Nephron (organoid): ENCODE measurements around the gene SMURF1.
A peak's percentile ranks its signal among the peaks of the same experiment; 100 is the strongest.

Experiments
- H3K27ac Mint-ChIP-seq, 3 experiments: 2 replicates each; pipeline ENCODE4 v1.8.0; 2020; ENCODE audit warnings: mixed read lengths in 3 of 3, mild to moderate bottlenecking in 2 of 3, moderate library complexity in 1 of 3
- H3K27me3 Mint-ChIP-seq: 2 replicates; pipeline ENCODE4 v1.8.0; 2021; ENCODE audit warnings: low read depth, mild to moderate bottlenecking, moderate library complexity, mixed read lengths
- H3K36me3 Mint-ChIP-seq: 2 replicates; pipeline ENCODE4 v1.8.0; 2020; ENCODE audit warnings: low read depth, mixed read lengths
- H3K4me1 Mint-ChIP-seq: 2 replicates; pipeline ENCODE4 v1.8.0; 2020; ENCODE audit warnings: mixed read lengths
- H3K4me3 Mint-ChIP-seq, 3 experiments: 2 replicates each; pipeline ENCODE4 v1.8.0; 2020; ENCODE audit warnings: mild to moderate bottlenecking in 3 of 3, mixed read lengths in 3 of 3, moderate library complexity in 2 of 3
- H3K9me3 Mint-ChIP-seq: 2 replicates; pipeline ENCODE4 v1.8.0; 2020; ENCODE audit warnings: mixed read lengths
- CTCF ChIP-seq, 3 experiments: fragments of 200-600 bp; sonication (generic); IDR thresholded peaks; one replicate each; pipeline ENCODE4 v1.5.0; 2021; ENCODE audit warnings: antibody characterized with exemption in 3 of 3; ENCODE audit not compliant: unreplicated experiment in 3 of 3

SMURF1 gene

GRCh38 chr7:99123571-99124033, 20.3 kb downstream of the SMURF1 start:
- H3K9me3 Mint-ChIP-seq: peaks cover under 1% of the 10 kb centered on the region
- H3K27me3 Mint-ChIP-seq: no peaks in the 10 kb centered on the region
- no peak overlapping the region for H3K27ac Mint-ChIP-seq
- H3K4me3 Mint-ChIP-seq: no peak overlapping the region
- H3K4me1 Mint-ChIP-seq: peaks cover 20% of the 10 kb centered on the region
- peaks cover 28% of the 10 kb centered on the region for H3K36me3 Mint-ChIP-seq
- no peak for TF ChIP-seq CTCF (IDR thresholded peaks at IDR 0.05; ENCODE audit: unreplicated experiment in 3 of 3)

DNA sequence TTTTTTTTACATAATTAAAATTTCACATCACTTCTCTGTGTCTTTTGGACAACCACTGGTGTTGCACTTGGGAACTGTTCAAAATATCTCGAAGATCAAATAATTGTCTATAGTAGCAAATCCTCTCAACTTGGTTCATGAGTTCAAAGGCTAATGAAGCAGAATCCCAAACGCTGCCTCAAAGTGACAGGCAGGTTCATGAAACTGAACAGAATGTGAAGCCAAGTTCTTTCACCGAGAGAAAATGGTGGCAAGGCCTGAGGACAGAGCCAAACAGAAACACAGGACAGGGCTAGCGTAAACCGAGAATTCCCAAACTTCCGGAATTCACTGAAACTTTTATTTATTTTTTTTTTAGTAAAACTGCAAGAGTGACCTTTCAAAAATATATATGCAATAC, 21.1 kb downstream of the SMURF1 start:
- no peak for TF ChIP-seq CTCF (IDR thresholded peaks at IDR 0.05; ENCODE audit: unreplicated experiment in 3 of 3)
- Mint-ChIP-seq H3K36me3 (peaks cover 36% of the 10 kb centered on the region), H3K27ac (no peak overlapping the region), H3K4me1 (peaks cover 20% of the 10 kb centered on the region), H3K9me3 (peaks cover 9% of the 10 kb centered on the region), H3K4me3 (no peak overlapping the region), H3K27me3 (no peaks in the 10 kb centered on the region)

GRCh38 chr7:99121496-99122021, 22.3 kb downstream of the SMURF1 start:
- Mint-ChIP-seq H3K4me1 (peaks cover 16% of the 10 kb centered on the region), H3K9me3 (peaks cover 15% of the 10 kb centered on the region), H3K27me3 (no peaks in the 10 kb centered on the region), H3K4me3 (no peak overlapping the region), H3K27ac (peak overlapping the region in 1 of 3 experiments; percentile 32), H3K36me3 (peaks cover 42% of the 10 kb centered on the region)
- TF ChIP-seq CTCF (IDR thresholded peaks at IDR 0.05; ENCODE audit: unreplicated experiment in 3 of 3): no peak

GRCh38 chr7:99120916-99121315, 23.0 kb downstream of the SMURF1 start:
- no peaks in the 10 kb centered on the region for H3K27me3 Mint-ChIP-seq
- H3K4me1 Mint-ChIP-seq: peaks cover 15% of the 10 kb centered on the region
- H3K27ac Mint-ChIP-seq: no peak overlapping the region
- H3K4me3 Mint-ChIP-seq: no peak overlapping the region
- H3K36me3 Mint-ChIP-seq: peaks cover 48% of the 10 kb centered on the region
- peaks cover 22% of the 10 kb centered on the region for H3K9me3 Mint-ChIP-seq
- TF ChIP-seq CTCF (IDR thresholded peaks at IDR 0.05; ENCODE audit: unreplicated experiment in 3 of 3): no peak

- peaks cover 26% of the 10 kb centered on the region for H3K9me3 Mint-ChIP-seq
- peaks cover 52% of the 10 kb centered on the region for H3K36me3 Mint-ChIP-seq
- H3K27me3 Mint-ChIP-seq: no peaks in the 10 kb centered on the region
- no peak overlapping the region for H3K27ac Mint-ChIP-seq
- peaks cover 10% of the 10 kb centered on the region for H3K4me1 Mint-ChIP-seq
- no peak overlapping the region for H3K4me3 Mint-ChIP-seq
- no peak for TF ChIP-seq CTCF (IDR thresholded peaks at IDR 0.05; ENCODE audit: unreplicated experiment in 3 of 3)
Measured at GRCh38 chr7:99120501-99120900, 23.4 kb downstream of the SMURF1 start.

DNA sequence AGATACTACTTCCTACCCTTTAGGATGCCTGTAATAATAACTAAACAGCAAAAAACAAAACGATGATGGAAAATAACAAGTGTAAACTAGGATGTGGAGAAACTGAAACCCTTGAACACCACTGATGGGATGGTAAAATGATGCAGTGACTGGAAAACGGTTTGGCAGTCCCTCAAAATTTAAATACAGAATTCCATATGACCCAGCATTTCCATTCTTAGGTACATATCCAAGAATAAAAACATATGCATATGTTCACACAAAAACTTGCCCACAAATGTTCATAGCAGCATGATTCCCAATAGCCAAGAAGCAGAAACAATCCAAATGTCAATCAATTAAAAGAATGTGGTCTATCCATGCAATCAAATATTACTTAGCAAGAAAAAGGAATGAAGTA, 25.8 kb downstream of the SMURF1 start:
- no peaks in the 10 kb centered on the region for H3K27me3 Mint-ChIP-seq
- TF ChIP-seq CTCF (IDR thresholded peaks at IDR 0.05; ENCODE audit: unreplicated experiment in 3 of 3): no peak
- H3K36me3 Mint-ChIP-seq: peaks cover 70% of the 10 kb centered on the region
- H3K27ac Mint-ChIP-seq: no peak overlapping the region
- peaks cover 5% of the 10 kb centered on the region for H3K4me1 Mint-ChIP-seq
- peaks cover 41% of the 10 kb centered on the region for H3K9me3 Mint-ChIP-seq
- H3K4me3 Mint-ChIP-seq: no peak overlapping the region
